GM23248 (cell line): ENCODE data around the gene REV3L.

Source experiments
- EZH2 ChIP-seq: fragments of 200-600 bp; sonication (generic); IDR thresholded peaks from 2 replicates; pipeline ENCODE4 v1.6.1; 2018; ENCODE audit warnings: antibody characterized with exemption, mild to moderate bottlenecking; ENCODE audit not compliant: insufficient read depth, poor library complexity, severe bottlenecking
- EZH2phosphoT487 ChIP-seq: fragments of 200-600 bp; sonication (generic); IDR thresholded peaks from 2 replicates; pipeline ENCODE4 v1.6.1; 2018; ENCODE audit warnings: antibody characterized with exemption, moderate library complexity, mild to moderate bottlenecking, low read depth; ENCODE audit not compliant: insufficient read depth

DNA sequence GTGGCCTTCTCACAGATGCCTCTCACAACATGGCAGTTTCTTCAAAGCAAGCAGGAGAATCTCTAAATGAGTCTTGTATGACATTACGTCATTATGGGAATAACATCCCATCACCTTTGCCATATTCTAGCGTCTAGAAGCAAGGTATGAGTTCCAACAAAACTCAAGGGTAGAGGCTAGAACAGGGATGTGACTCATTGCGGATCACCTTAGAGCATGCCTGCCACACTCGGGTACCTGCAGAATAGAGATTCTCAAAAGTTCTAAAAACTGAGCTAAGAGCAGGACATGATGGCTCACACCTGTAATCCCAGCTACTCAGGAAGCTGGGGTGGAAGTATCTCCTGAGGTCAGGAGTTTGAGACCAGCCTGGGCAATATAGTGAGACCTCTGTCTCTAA is 212.9 kb downstream of the REV3L start:
- TF ChIP-seq EZH2, result no peak
- no peak for TF ChIP-seq EZH2phosphoT487
